HEK293T (cell line): ENCODE measurements around the gene SLC39A8.
A peak's percentile ranks its signal among the peaks of the same experiment; 100 is the strongest.

Experiments
- CTCF ChIA-PET: fragments of 350-600 bp; formaldehyde crosslinking; extraction: SDS; loops from one replicate; lab custom pipeline; 2021; ENCODE audit warnings: antibody characterized with exemption, inconsistent platforms; lab: Yijun Ruan, JAX
- POLR2A ChIA-PET: fragments of 350-600 bp; formaldehyde crosslinking; extraction: SDS; loops from one replicate; lab custom pipeline; 2020; ENCODE audit warnings: antibody characterized with exemption, inconsistent platforms; lab: Yijun Ruan, JAX
- DNase-seq: peaks from one replicate; pipeline ENCODE4 v3.0.0; 2012; ENCODE audit warnings: mixed read lengths; ENCODE audit errors: extremely low spot score
- ARNT ChIP-seq: fragments of 450-650 bp; IDR thresholded peaks from 2 replicates; pipeline ENCODE4 v1.6.1; 2017; ENCODE audit warnings: mild to moderate bottlenecking
- BHLHE40 ChIP-seq: fragments of 450-650 bp; IDR thresholded peaks from 2 replicates; pipeline ENCODE4 v1.6.1; 2016; ENCODE audit warnings: mild to moderate bottlenecking, moderate library complexity, borderline replicate concordance
- CTBP1 ChIP-seq: fragments of 450-650 bp; IDR thresholded peaks from 2 replicates; pipeline ENCODE4 v1.6.1; 2016; ENCODE audit warnings: borderline replicate concordance
- ELF4 ChIP-seq: fragments of 450-650 bp; IDR thresholded peaks from 2 replicates; pipeline ENCODE4 v1.6.1; 2017; ENCODE audit warnings: antibody characterized with exemption
- FOXA1 ChIP-seq: fragments of 450-650 bp; IDR thresholded peaks from 2 replicates; pipeline ENCODE4 v1.6.1; 2016; ENCODE audit warnings: mild to moderate bottlenecking
- FOXK2 ChIP-seq: fragments of 450-650 bp; IDR thresholded peaks from 2 replicates; pipeline ENCODE4 v1.6.1; 2016; ENCODE audit warnings: mild to moderate bottlenecking
- FOXM1 ChIP-seq: fragments of 450-650 bp; IDR thresholded peaks from 2 replicates; pipeline ENCODE4 v1.6.1; 2017; ENCODE audit warnings: mild to moderate bottlenecking, borderline replicate concordance
- HDGF ChIP-seq: fragments of 450-650 bp; IDR thresholded peaks from 2 replicates; pipeline ENCODE4 v1.6.1; 2017; ENCODE audit warnings: antibody characterized with exemption, borderline replicate concordance
- L3MBTL2 ChIP-seq: fragments of 450-650 bp; conservative IDR thresholded peaks from 2 replicates; pipeline ENCODE4 v1.6.1; 2016; ENCODE audit warnings: mild to moderate bottlenecking
- LEF1 ChIP-seq: fragments of 450-650 bp; IDR thresholded peaks from 2 replicates; pipeline ENCODE4 v1.6.1; 2017; ENCODE audit warnings: mild to moderate bottlenecking, borderline replicate concordance
- NFRKB ChIP-seq: fragments of 450-650 bp; IDR thresholded peaks from 2 replicates; pipeline ENCODE4 v1.6.1; 2016; ENCODE audit warnings: mild to moderate bottlenecking, moderate library complexity
- SP1 ChIP-seq: fragments of 450-650 bp; IDR thresholded peaks from 2 replicates; pipeline ENCODE4 v1.6.1; 2017
- SUZ12 ChIP-seq: fragments of 450-650 bp; IDR thresholded peaks from 2 replicates; pipeline ENCODE4 v1.6.1; 2016; ENCODE audit warnings: mild to moderate bottlenecking
- TARDBP ChIP-seq: fragments of 450-650 bp; IDR thresholded peaks from 2 replicates; pipeline ENCODE4 v1.6.1; 2016
- ZNF384 ChIP-seq: fragments of 450-650 bp; IDR thresholded peaks from 2 replicates; pipeline ENCODE4 v1.6.1; 2016
- TF ChIP-seq, protein P1 (sequence below): fragments of 450-650 bp; IDR thresholded peaks from 2 replicates; pipeline ENCODE4 v1.6.1; 2016

Gene SLC39A8

DNA sequence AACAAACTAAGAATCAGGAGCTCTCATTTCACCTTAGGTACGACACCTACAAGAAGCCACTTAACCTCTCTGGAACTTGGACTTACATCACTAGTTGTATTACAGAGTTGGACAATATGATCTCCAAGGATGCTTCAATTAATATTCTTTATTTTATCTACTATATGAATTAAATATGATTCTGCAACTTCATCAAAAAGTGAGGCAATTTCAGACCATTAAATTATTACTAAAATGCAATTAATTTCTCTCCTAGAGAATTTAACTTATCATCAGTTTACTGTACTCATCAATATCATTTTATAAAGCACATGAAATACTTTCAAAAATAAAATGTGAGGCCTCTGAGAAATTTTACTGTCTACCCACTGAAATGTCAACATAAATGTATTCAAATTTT lies 33.9 kb downstream of the SLC39A8 start:
- DNase-seq, result no peak
- ChIA-PET CTCF (no interaction called here), POLR2A (no interaction called here)
- no peak for TF ChIP-seq HDGF
- TF ChIP-seq FOXK2, result no peak
- no peak for TF ChIP-seq BHLHE40
- TF ChIP-seq ELF4, result no peak
- TF ChIP-seq SUZ12, result no peak
- no peak for TF ChIP-seq NFRKB
- no peak for TF ChIP-seq L3MBTL2

DNA sequence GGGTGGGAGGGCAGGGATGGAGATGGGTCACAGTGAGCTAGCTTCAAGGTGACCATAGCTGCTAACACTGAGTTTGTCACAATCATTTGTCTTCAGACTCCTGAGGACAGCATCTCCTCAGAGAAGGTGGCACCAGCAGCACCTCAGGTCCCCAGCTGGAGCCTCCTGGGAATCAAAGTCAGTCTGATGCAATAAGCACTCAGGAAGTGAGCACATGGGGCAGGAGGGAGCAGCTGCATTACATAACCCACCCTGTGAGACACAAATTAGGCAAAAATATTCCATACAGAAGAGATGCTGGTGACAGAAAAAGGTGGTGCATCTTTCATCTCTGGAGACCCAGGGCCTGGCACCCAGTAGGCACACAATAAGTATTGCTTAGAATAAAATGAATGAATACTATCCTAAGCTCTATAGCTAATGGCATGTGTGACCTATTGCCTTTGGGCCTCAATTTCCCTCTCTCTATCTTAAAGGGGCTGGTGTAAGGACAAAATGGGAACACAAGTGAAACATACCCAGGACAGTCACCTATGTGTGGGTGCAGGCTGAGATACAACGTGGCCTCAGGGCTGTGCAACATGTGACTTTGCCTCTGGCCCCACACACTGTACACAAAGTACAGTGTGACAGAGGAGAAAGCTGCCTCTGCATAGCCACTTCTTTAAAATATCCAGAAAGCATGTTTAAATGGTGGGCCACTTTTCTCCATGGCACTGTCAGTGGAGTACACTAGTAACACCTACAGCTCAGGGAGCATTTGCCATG lies 37.1 kb downstream of the SLC39A8 start:
- DNase-seq, result no peak
- CTCF ChIA-PET, result interaction anchor here (0.9 kb wide), 1 partner anchor 9 kb away, joined by 4 read pairs; no protein-coding TSS in a partner anchor

GRCh38 chr4:102305666-102306065 lies 39.6 kb downstream of the SLC39A8 start:
- TF ChIP-seq SP1, result no peak
- TF ChIP-seq HDGF, result no peak
- TF ChIP-seq FOXM1, result no peak
- TF ChIP-seq ZNF384, result no peak
- no peak for TF ChIP-seq NFRKB
- POLR2A ChIA-PET, result no interaction called here
- CTCF ChIA-PET, result no interaction called here
- no peak for DNase-seq

More for the DNA sequence above, 37.1 kb downstream of the SLC39A8 start:
- POLR2A ChIA-PET, result no interaction called here
- TF ChIP-seq SP1, result no peak
- TF ChIP-seq L3MBTL2, result no peak

GRCh38 chr4:102302762-102303161 lies 42.5 kb downstream of the SLC39A8 start:
- DNase-seq, result no peak
- TF ChIP-seq L3MBTL2, result no peak
- TF ChIP-seq SUZ12, result no peak
- TF ChIP-seq FOXK2, result no peak
- TF ChIP-seq, protein P1, sequence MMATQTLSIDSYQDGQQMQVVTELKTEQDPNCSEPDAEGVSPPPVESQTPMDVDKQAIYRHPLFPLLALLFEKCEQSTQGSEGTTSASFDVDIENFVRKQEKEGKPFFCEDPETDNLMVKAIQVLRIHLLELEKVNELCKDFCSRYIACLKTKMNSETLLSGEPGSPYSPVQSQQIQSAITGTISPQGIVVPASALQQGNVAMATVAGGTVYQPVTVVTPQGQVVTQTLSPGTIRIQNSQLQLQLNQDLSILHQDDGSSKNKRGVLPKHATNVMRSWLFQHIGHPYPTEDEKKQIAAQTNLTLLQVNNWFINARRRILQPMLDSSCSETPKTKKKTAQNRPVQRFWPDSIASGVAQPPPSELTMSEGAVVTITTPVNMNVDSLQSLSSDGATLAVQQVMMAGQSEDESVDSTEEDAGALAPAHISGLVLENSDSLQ, result no peak
- TF ChIP-seq HDGF, result no peak
- TF ChIP-seq ELF4, result no peak
- no peak for TF ChIP-seq TARDBP
- TF ChIP-seq LEF1, result no peak
- CTCF ChIA-PET, result no interaction called here
- POLR2A ChIA-PET, result no interaction called here

DNA sequence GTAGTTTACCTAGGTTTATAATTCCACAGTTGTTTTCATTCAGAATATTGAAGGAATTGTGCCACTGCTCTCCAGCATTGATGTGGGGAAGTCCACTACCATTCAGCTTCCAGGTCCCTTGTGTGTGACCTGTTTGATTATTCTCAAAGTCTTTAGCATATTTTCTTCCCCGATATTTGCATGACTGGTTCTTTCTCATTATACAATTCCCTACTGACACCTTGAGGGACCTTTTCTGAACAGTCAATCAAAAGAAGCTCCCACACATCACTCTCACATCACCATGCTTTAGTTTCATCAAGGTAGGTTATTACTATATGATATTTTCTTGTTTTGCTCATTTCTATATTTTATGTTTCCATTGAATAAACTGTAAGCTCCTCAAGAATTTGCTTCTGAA lies 44.1 kb downstream of the SLC39A8 start:
- TF ChIP-seq BHLHE40 (no peak), TARDBP (no peak), LEF1 (no peak), CTBP1 (no peak)
- TF ChIP-seq, protein P1, result no peak
- POLR2A ChIA-PET, result no interaction called here
- DNase-seq, result no peak
- CTCF ChIA-PET, result interaction anchor here (0.6 kb wide), 1 partner anchor 101 kb away, joined by 4 read pairs; no protein-coding TSS in a partner anchor

DNA sequence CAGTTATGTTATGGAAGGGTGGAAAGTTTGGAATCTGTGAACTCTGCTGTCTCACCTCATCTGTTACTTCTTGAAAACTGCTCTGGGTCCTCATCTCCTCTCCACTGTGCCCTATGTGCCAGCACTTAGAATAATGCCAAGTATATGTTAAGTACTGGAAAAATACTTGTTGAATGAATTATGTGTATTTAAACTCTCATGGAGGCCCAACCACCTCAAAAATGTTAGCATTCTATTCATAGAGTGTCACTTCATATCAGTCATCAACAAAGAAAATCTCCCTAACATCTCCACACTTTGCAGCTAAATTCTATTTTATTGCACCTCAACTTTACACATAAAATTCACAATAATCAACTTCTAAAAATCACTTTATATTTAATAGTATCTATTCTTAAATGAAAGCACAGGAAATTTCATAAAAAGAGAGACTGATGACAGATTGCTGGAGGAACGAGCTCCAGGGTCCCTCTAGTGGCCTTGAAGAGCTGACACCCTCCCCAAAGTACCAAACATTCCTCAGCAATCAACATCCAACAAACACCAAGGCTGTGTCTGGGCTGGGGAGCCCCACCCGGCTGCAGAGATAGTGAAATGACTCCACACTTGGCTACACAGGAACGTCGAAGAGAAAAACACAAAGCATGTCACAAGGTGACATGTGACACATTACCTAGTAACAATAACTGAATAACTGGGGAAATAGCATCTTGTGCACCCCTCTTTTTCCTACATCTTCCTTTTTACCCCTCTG lies 45.8 kb downstream of the SLC39A8 start:
- DNase-seq, result peak; percentile 61
- ChIA-PET POLR2A (no interaction called here), CTCF (interaction anchor here (1.0 to 1.4 kb wide), 5 partner anchors 9 to 204 kb away, joined by 3 to 4 read pairs (median 3); no protein-coding TSS in a partner anchor)
- no peak for TF ChIP-seq FOXM1
- no peak for TF ChIP-seq CTBP1
- no peak for TF ChIP-seq TARDBP
- TF ChIP-seq ZNF384, result no peak
- no peak for TF ChIP-seq ARNT
- TF ChIP-seq LEF1, result no peak
- no peak for TF ChIP-seq ELF4

DNA sequence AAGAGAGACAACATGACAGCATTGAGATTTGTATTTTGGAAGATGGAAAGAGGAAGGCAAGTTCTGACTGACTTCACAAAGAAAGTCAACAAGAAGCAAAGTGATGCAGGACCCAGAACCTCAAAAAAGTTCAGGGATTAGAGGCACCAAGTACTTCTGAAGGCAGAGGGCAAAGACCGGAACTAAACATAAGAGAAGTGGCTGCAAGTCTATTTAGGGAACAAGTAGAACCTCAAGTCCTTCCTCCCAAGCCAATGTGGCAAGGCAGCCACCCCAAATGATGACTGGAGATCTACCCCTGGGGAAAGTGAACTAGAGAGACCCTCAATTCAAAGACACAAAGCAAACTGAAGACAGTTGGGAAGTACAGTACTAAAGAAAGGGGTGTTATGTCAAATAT lies 46.6 kb downstream of the SLC39A8 start:
- ChIA-PET POLR2A (no interaction called here), CTCF (no interaction called here)
- TF ChIP-seq, protein P1, result no peak
- TF ChIP-seq HDGF (no peak), LEF1 (no peak), FOXA1 (no peak), SP1 (no peak), ARNT (no peak), TARDBP (no peak), NFRKB (no peak), ZNF384 (no peak), L3MBTL2 (no peak), FOXM1 (no peak), FOXK2 (no peak), CTBP1 (no peak), SUZ12 (no peak), BHLHE40 (no peak)
- no peak for DNase-seq
